HG02852 (cell line): ENCODE data around the gene PRKCH.

Source experiments
- ATAC-seq: cut with Tn5 transposase; IDR thresholded peaks from one replicate; pipeline ENCODE4 v1.9.1; 2021; ENCODE audit warnings: mild to moderate bottlenecking, moderate library complexity; ENCODE audit not compliant: unreplicated experiment

The PRKCH gene

DNA sequence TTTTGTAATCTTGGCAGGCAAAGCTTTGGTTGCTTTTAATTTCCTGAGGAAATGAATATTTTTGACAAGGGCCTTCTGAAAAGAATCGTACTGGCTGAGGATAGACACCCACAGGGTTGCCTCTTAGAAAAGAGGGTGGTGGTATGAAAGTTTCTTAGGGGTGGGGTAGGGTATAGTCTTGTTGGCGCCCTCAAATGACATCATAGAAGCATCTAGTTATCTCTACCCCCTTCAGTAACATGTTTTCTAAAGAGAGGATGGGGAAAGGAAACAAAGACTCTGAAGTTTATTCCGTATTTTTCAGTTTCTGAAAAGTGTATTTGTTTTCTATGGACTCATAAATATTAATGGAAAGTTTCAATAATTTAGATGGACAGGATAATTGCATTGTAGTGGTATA, 13.7 kb downstream of the PRKCH start:
- no peak for ATAC-seq

DNA sequence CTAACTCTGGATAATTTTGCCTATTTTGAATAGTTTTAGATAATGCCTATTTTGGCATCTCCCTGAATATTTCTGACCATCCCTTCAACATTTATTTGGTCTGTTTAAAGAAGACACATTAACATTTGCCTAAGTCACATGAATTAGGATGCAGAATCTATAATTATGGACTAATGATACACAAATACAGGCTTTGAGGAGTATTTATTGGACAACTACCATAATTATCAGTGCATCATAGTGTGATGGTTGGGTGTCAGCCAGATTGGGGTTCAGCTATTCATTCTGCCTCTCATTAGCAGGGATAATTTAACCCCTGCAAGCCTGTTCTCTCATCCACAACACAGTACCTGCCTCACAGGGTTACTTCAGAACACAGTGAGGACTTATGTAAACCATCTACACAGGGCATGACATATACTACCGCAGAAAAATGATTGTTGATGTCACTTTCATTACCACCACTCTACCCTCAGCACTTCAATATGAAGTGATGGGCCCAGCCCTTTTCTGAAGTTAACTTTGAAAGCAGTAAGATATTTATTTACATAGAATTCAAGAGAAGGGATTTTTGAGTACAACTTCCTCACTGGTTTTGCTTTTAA, 14.4 kb downstream of the PRKCH start:
- no peak for ATAC-seq

- ATAC-seq = no peak
Observed at GRCh38 chr14:61337893-61338292, 16.5 kb downstream of the PRKCH start.

GRCh38 chr14:61338457-61338856, 17.1 kb downstream of the PRKCH start:
- ATAC-seq = no peak

DNA sequence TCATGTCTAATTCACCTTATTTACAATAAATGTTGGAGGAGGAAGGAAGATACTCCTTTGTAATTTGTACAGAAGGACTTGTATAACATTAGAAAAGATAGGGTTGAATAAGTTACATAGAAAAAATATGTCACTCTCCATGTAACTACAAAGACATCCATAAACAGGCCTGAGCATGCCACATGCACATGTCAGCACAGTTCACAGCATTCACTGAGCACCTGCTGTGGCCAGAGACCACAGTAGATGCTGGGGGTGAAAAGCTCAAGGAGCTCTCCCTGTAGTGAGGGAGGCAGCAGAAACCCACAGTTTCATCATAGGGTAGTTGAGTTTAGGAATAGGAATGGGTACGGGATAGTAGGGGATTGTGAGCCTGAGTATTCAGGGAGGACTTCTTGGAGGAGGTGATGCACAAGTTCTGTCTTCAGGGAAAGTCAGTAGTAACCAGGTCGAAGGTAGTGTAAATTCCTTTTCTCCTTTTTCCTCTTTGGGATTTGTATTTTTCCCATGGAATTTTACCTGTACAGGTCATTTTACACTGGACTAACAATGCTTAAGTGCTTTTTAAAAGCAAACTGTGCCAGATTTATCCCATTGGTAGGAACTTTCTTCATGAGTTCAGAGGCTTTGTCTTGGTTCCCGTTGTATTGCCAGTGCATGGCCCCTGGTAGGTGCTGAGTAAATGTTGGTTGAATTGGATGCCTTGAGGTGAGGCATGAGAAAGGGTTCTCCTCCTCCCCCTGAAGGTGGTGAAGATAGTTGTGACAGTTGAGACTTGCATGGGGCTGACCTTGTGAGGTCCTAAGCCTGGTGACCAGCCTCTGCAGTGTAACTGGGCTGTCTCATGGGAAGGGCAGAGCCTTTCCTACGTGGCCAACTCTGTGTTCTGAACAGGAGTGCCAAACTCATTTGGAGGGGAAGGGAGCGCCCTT, 20.2 kb downstream of the PRKCH start:
- no peak for ATAC-seq

DNA sequence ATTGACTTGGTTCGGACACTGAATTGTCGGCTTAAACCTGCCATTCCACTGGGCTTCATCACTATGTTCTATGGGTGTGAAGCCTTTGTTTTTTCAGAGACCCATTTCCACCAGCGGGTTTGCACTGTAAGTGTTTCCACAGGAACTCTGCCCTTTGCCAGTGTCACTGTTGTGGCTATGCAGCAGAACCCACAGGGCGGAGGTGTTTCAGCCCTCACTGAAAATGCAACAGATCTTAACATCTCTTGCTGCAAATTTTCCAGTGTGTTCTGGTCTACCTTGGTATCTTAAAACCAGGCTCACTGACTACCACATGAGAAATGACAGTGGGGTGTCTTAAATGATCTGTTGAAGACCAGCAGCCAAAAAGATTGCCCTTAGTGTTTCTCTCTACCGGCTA, 21.1 kb downstream of the PRKCH start:
- no peak for ATAC-seq

DNA sequence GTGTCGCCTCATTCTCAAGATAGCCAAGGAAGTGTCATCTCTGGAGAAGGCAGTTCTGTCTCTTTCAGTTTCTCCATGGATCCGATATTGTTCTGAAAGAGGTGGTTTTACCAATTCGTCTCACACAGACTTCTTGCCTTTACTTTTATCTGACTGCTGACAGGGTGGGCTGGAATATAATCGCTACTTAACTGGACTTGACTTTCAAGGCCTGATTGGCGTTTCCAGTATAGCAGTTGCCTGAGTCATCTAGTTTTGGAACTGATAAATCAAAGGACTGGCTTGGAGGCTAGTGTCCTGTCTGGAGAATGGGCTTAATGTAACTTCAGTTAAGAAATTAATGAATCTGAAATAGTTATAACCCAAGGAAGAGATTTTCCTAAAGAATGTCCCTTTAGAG, 21.6 kb downstream of the PRKCH start:
- ATAC-seq = no peak

GRCh38 chr14:61343471-61343870, 22.1 kb downstream of the PRKCH start:
- no peak for ATAC-seq

GRCh38 chr14:61343991-61344405, 22.6 kb downstream of the PRKCH start:
- ATAC-seq = no peak

GRCh38 chr14:61344437-61345150, 23.2 kb downstream of the PRKCH start:
- no peak for ATAC-seq

DNA sequence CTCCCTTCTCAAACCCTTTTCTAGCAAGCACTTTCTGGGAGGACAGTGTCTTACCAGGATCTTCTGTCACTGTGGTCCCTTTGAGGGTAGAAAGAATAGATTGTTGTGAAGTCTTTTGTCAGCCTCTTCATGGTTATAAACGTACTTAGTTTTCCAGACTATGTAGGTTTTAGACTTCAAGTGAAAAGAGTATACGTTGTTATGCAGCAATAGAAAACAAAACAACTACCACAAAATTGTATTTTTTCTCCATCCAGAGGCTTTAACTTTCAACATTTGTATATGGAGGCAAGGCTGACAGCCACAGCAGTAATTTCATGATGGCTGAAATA, 23.7 kb downstream of the PRKCH start:
- ATAC-seq = no peak

- ATAC-seq = no peak
Observed at GRCh38 chr14:61346221-61346620, 24.8 kb downstream of the PRKCH start.

- ATAC-seq = no peak
Observed at GRCh38 chr14:61346793-61347192, 25.4 kb downstream of the PRKCH start.

DNA sequence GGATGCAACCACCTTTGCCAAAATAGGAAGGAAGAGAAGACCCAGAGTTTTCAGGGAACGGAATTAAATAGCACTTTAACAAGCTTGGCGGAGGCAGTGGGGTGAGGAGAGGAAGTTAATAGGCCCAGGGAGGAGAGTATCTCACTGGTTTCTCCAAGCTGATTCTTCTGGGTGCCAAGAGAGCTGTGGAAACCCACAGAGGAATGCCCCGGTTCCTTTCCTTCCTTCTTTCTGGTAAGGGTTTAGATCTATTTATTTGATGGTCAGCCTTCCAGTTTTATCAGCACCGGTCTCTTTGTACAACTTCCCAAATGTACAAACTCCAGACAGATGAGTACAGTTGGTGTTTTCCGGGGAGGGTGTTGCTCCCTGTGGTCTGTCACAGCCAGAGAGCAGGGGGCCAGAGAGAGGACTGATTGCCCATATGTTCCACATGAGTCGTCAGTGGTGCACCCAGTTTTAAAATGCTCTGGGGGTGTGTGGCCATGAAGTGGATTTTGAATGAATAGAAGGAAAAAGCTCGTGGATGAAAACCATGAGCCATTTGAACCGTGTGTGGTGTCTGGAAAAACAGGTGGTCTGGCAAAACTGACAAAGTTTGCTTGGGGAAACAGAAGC, 26.6 kb downstream of the PRKCH start:
- ATAC-seq = no peak

GRCh38 chr14:61350427-61351270, 29.3 kb downstream of the PRKCH start:
- no peak for ATAC-seq

- no peak for ATAC-seq
Observed at GRCh38 chr14:61351477-61351876, 30.1 kb downstream of the PRKCH start.

GRCh38 chr14:61355892-61356325, 34.5 kb downstream of the PRKCH start:
- no peak for ATAC-seq

GRCh38 chr14:61357123-61357522, 35.7 kb downstream of the PRKCH start:
- ATAC-seq = no peak

DNA sequence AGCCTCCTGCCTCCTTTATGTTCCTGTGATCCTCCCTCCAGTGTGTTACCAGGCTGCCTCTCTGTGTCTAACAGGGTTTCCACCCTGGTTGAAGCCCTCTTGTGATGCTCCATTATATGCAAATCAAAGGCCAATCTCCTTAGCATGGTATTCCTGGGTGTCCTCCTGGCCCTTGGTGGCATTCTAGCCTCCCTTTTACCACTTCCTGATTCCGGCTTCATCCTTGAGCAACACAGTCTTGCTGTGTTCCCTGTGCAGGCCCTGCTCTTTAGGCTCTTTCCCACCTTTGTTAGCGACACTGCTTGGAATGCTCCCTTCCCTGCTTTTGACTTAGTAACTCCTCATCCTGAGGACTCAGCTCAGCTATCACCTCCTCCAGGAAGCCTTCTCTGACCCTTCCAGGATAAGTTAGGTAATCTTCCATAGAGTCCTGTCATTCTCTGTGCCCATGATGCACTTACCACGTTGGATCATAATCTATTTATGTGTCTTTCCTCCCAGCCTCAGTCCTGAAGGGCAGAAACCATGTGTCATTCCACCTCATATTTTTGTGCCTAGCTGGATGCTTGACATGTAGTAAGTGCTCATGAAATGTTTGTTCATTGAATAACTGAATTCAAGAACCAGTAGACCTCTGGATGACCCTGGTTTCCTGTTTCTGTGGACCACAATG, 37.3 kb downstream of the PRKCH start:
- ATAC-seq = no peak
